ENCODE data around the gene GTF3C1. TPM values are rescaled to one million over a fixed set of nuclear protein-coding genes. Genes with fewer than 3 reads are reported as not detected.

GTF3C1 gene
- total RNA-seq, 1 experiment from 2014 or later, result 121 TPM

GRCh38 chr16:27543801-27544200, 5.9 kb downstream of the GTF3C1 start:
- Histone ChIP-seq H3K27ac (ENCODE audit: low read length) (no peak overlapping the region), H3K4me3 (ENCODE audit: low read depth in 2 of 2, low read length in 2 of 2) (no peak overlapping the region), H3K4me1 (ENCODE audit: control insufficient read depth, insufficient read depth, low read length) (peaks cover 11% of the 10 kb centered on the region), H3K9me3 (ENCODE audit: control insufficient read depth, insufficient read depth, low read depth, low read length) (no peaks in the 10 kb centered on the region), H3K27me3 (ENCODE audit: control insufficient read depth, insufficient read depth, low read length) (no peaks in the 10 kb centered on the region), H3K36me3 (ENCODE audit: control insufficient read depth, insufficient read depth, low read length) (peaks cover 15% of the 10 kb centered on the region)
- TF ChIP-seq TCF7L2 (IDR thresholded peaks at IDR 0.05; ENCODE audit: low read depth, low read length) (no peak), SIN3A (IDR thresholded peaks at IDR 0.05; ENCODE audit: borderline replicate concordance, insufficient read depth, low read depth, low read length) (no peak), POLR2AphosphoS5 (IDR thresholded peaks at IDR 0.05; ENCODE audit: low read depth, low read length) (no peak), CTCF (IDR thresholded peaks at IDR 0.05) (no peak)
- POLR2A ChIA-PET, result no interaction called here
- DNase-seq (ENCODE audit: low read depth, low spot score), result no peak
- no TSS peak for BruUV-seq (replicated peaks)
- CTCF ChIA-PET, result no interaction called here
- ATAC-seq, result no peak
- intact Hi-C loops (cut with micrococcal nuclease; ENCODE audit: unreplicated experiment) (no loop called here), in situ Hi-C loops (cut with HindIII; ENCODE audit: low pct_unique_long_range_greater_than_20kb, low sequenced_read_pairs) (no loop called here)

DNA sequence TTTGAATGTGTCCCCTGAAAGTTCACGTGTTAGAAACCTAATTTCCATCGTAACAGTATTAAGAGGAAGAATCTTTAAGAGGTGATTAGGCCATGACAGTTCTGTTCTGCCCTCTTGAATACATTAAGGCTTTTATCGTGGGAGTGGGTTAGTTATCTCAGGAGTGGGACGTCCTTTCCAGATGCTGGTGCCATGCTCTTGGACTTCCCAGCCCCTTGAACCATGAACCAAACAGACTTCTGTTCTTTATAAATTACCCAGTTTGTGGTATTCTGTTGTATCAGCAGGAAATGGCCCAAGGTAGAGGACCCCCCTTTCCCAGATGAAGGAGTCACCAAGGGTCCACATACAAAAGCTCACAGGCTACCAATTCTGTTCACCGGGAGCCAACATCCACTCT, 10.1 kb downstream of the GTF3C1 start:
- Histone ChIP-seq H3K4me3 (ENCODE audit: low read depth in 2 of 2, low read length in 2 of 2) (no peak overlapping the region), H3K27ac (ENCODE audit: low read length) (no peak overlapping the region), H3K36me3 (ENCODE audit: control insufficient read depth, insufficient read depth, low read length) (peaks cover 16% of the 10 kb centered on the region), H3K4me1 (ENCODE audit: control insufficient read depth, insufficient read depth, low read length) (no peaks in the 10 kb centered on the region), H3K27me3 (ENCODE audit: control insufficient read depth, insufficient read depth, low read length) (no peaks in the 10 kb centered on the region), H3K9me3 (ENCODE audit: control insufficient read depth, insufficient read depth, low read depth, low read length) (no peaks in the 10 kb centered on the region)
- BruUV-seq (replicated peaks), result no TSS peak
- no peak for DNase-seq (ENCODE audit: low read depth, low spot score)
- CTCF ChIA-PET, result no interaction called here
- POLR2A ChIA-PET, result no interaction called here
- no peak for ATAC-seq
- no peak for TF ChIP-seq TCF7L2 (IDR thresholded peaks at IDR 0.05; ENCODE audit: low read depth, low read length)
- TF ChIP-seq CTCF (IDR thresholded peaks at IDR 0.05), result no peak
- no peak for TF ChIP-seq POLR2AphosphoS5 (IDR thresholded peaks at IDR 0.05; ENCODE audit: low read depth, low read length)
- TF ChIP-seq SIN3A (IDR thresholded peaks at IDR 0.05; ENCODE audit: borderline replicate concordance, insufficient read depth, low read depth, low read length), result no peak
- TF ChIP-seq, protein P1, sequence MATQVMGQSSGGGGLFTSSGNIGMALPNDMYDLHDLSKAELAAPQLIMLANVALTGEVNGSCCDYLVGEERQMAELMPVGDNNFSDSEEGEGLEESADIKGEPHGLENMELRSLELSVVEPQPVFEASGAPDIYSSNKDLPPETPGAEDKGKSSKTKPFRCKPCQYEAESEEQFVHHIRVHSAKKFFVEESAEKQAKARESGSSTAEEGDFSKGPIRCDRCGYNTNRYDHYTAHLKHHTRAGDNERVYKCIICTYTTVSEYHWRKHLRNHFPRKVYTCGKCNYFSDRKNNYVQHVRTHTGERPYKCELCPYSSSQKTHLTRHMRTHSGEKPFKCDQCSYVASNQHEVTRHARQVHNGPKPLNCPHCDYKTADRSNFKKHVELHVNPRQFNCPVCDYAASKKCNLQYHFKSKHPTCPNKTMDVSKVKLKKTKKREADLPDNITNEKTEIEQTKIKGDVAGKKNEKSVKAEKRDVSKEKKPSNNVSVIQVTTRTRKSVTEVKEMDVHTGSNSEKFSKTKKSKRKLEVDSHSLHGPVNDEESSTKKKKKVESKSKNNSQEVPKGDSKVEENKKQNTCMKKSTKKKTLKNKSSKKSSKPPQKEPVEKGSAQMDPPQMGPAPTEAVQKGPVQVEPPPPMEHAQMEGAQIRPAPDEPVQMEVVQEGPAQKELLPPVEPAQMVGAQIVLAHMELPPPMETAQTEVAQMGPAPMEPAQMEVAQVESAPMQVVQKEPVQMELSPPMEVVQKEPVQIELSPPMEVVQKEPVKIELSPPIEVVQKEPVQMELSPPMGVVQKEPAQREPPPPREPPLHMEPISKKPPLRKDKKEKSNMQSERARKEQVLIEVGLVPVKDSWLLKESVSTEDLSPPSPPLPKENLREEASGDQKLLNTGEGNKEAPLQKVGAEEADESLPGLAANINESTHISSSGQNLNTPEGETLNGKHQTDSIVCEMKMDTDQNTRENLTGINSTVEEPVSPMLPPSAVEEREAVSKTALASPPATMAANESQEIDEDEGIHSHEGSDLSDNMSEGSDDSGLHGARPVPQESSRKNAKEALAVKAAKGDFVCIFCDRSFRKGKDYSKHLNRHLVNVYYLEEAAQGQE (IDR thresholded peaks at IDR 0.05; ENCODE audit: insufficient read depth in 1 of 2, low read depth in 2 of 2, low read length in 1 of 2), result no peak
- in situ Hi-C loops (cut with HindIII; ENCODE audit: low pct_unique_long_range_greater_than_20kb, low sequenced_read_pairs) (no loop called here), intact Hi-C loops (cut with micrococcal nuclease; ENCODE audit: unreplicated experiment) (no loop called here)

Measured in Panc1 (cell line).